HL-60 (cell line): Measurements from ENCODE around the gene RBM39.

ENCODE experiments used
- DNase-seq, 2 experiments: peaks; one replicate each; pipeline ENCODE4 v3.0.0-alpha.2; 2010 to 2020; ENCODE audit warnings: low read depth in 1 of 2, low spot score in 1 of 2
- H3K27ac ChIP-seq: fragments of 250-450 bp; sonication (Bioruptor Pico); replicated peaks from 2 replicates; pipeline ENCODE4 v1.5.1; 2020; ENCODE audit warnings: mild to moderate bottlenecking, moderate library complexity
- H3K27me3 ChIP-seq: fragments of 250-450 bp; sonication (Bioruptor Pico); 2 replicates; pipeline ENCODE4 v1.5.1; 2021; ENCODE audit warnings: mild to moderate bottlenecking, moderate library complexity; ENCODE audit not compliant: insufficient read depth, poor library complexity, severe bottlenecking
- H3K4me3 ChIP-seq: replicated peaks from 2 replicates; pipeline ENCODE4 v1.5.1; 2011; ENCODE audit warnings: mild to moderate bottlenecking, control low read depth, low read length; ENCODE audit not compliant: insufficient read depth
- GABPA ChIP-seq: IDR thresholded peaks from 2 replicates; pipeline ENCODE4 v1.6.1; 2012; ENCODE audit warnings: low read depth
- POLR2AphosphoS5 ChIP-seq: IDR thresholded peaks from 2 replicates; pipeline ENCODE4 v1.6.1; 2012; ENCODE audit warnings: low read depth
- SPI1 ChIP-seq: IDR thresholded peaks from 2 replicates; pipeline ENCODE4 v1.6.1; 2012; ENCODE audit warnings: low read depth, mild to moderate bottlenecking, borderline replicate concordance
- TF ChIP-seq, protein P1 (sequence below): IDR thresholded peaks from one replicate; pipeline ENCODE4 v1.5.1; 2011; ENCODE audit warnings: low read length, control low read depth, inconsistent platforms; ENCODE audit not compliant: insufficient read depth
- TF ChIP-seq, protein P2 (sequence below): IDR thresholded peaks from 2 replicates; pipeline ENCODE4 v1.6.1; 2012; ENCODE audit warnings: low read depth; ENCODE audit not compliant: insufficient replicate concordance

RBM39 gene

DNA sequence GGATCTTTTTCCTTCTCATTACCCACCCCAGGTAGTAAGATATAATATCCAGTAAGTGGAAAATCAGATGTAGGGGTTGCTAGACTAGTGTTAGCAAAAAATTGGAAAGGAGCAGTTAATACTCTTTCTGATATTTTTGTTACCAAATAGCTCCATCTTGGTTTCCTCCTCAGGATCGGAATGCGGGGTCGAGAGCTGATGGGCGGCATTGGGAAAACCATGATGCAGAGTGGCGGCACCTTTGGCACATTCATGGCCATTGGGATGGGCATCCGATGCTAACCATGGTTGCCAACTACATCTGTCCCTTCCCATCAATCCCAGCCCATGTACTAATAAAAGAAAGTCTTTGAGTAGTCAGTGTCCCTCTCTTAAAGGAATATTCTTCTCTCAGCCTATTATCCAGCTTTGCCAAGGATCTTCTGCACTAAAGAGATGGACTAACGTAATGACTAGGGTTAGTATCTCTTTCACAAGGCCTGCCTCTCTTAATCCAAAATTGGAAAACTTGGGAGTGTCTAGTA lies 41.4 kb downstream of the RBM39 start:
- Histone ChIP-seq H3K27ac (peak overlapping the region; percentile 83; the same call in 1 of the 2 replicates), H3K4me3 (peak overlapping the region; percentile 96), H3K27me3 (no peaks in the 10 kb centered on the region)
- TF ChIP-seq POLR2AphosphoS5, result no peak
- no peak for TF ChIP-seq SPI1
- TF ChIP-seq, protein P1, sequence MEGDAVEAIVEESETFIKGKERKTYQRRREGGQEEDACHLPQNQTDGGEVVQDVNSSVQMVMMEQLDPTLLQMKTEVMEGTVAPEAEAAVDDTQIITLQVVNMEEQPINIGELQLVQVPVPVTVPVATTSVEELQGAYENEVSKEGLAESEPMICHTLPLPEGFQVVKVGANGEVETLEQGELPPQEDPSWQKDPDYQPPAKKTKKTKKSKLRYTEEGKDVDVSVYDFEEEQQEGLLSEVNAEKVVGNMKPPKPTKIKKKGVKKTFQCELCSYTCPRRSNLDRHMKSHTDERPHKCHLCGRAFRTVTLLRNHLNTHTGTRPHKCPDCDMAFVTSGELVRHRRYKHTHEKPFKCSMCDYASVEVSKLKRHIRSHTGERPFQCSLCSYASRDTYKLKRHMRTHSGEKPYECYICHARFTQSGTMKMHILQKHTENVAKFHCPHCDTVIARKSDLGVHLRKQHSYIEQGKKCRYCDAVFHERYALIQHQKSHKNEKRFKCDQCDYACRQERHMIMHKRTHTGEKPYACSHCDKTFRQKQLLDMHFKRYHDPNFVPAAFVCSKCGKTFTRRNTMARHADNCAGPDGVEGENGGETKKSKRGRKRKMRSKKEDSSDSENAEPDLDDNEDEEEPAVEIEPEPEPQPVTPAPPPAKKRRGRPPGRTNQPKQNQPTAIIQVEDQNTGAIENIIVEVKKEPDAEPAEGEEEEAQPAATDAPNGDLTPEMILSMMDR, result no peak
- TF ChIP-seq, protein P2, sequence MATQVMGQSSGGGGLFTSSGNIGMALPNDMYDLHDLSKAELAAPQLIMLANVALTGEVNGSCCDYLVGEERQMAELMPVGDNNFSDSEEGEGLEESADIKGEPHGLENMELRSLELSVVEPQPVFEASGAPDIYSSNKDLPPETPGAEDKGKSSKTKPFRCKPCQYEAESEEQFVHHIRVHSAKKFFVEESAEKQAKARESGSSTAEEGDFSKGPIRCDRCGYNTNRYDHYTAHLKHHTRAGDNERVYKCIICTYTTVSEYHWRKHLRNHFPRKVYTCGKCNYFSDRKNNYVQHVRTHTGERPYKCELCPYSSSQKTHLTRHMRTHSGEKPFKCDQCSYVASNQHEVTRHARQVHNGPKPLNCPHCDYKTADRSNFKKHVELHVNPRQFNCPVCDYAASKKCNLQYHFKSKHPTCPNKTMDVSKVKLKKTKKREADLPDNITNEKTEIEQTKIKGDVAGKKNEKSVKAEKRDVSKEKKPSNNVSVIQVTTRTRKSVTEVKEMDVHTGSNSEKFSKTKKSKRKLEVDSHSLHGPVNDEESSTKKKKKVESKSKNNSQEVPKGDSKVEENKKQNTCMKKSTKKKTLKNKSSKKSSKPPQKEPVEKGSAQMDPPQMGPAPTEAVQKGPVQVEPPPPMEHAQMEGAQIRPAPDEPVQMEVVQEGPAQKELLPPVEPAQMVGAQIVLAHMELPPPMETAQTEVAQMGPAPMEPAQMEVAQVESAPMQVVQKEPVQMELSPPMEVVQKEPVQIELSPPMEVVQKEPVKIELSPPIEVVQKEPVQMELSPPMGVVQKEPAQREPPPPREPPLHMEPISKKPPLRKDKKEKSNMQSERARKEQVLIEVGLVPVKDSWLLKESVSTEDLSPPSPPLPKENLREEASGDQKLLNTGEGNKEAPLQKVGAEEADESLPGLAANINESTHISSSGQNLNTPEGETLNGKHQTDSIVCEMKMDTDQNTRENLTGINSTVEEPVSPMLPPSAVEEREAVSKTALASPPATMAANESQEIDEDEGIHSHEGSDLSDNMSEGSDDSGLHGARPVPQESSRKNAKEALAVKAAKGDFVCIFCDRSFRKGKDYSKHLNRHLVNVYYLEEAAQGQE, result no peak
- TF ChIP-seq GABPA, result no peak
- DNase-seq, result no peak

DNA sequence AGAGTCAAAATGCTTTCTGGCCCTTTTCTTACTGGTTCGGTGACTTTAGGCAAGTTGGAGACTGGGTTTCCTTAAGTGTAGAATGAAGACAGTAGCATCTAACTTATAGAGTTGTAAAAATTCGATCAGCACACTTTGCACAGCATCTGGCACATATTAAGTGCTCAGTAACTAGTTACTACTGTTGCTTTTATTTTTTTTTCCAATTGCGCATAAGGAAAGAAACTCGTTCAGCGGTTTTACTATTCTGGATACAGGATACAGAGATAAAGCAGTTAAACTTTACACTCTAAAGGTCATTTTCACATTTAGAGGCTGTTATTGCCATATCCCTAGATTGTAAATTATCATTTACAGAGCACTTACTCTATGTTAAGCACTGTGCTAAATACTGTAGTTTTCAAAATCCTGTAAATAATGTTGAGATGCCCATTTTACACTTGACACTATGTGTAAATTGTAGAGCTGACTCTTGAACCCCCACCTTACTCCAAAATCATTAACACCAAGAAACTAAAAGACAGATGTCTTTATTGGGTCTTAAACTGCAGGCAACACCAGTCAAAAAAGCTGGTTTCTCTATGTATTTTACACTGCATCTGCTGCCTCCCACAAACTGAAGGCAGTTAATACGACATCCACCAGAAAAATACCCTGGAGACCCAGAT lies 42.0 kb downstream of the RBM39 start:
- Histone ChIP-seq H3K27ac (peak overlapping the region; percentile 83), H3K27me3 (no peaks in the 10 kb centered on the region), H3K4me3 (peak overlapping the region; percentile 96)
- TF ChIP-seq POLR2AphosphoS5 (no peak), GABPA (no peak), SPI1 (no peak)
- TF ChIP-seq, protein P1, result no peak
- TF ChIP-seq, protein P2, result no peak
- DNase-seq, result no peak

DNA sequence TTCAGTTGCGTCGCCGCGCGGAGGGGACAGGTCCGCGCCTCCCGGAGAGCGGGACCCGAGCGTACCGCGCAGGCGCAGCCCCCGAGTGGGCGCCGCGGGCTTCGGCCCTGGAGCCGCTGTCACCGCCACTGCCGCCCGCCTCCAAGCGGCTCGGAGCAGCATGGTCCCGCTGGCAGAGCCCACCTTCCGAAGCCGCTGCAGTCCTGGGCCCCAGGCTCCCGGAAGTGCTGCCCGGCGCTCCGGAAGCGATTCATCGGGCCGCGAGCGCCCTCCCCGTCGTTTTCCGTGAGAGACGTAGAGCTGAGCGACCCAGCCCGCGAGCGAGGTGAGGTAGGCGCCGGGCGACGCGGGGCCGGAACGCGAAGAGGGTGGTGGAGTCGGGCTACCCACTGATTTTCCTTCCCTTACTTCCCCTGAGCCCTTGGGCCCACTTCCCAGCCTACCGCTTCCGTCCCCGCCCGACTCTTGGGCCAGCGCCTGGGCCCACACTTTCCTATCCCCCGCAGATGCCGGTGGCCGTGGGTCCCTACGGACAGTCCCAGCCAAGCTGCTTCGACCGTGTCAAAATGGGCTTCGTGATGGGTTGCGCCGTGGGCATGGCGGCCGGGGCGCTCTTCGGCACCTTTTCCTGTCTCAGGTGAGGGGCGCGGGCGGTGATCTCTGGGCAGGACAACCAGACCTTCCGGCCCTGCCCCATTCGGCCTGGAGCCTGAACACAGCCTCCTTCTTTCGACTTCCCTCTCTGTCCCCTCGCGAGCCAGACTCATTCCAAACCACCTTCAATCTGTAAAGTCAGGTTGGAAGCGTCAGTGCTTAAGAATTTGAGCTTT lies 42.7 kb downstream of the RBM39 start, which contains the start of the genes NFS1 and ROMO1:
NFS1 (minus strand) TSS at position 226 of the 830 bp plus-strand sequence; CDS start at position 162, 64 bp downstream.
ROMO1 (plus strand) TSS at position 279 of the 830 bp plus-strand sequence; CDS start at position 507, 228 bp downstream.
- H3K4me3 ChIP-seq, result peak within 1 kb of the TSS; percentile 96
- TF ChIP-seq GABPA (peak; percentile 98), SPI1 (no peak), POLR2AphosphoS5 (peak; percentile 48; the same call in 1 of the 2 replicates)
- TF ChIP-seq, protein P1, result no peak
- TF ChIP-seq, protein P2, result no peak
- peak; percentile 76 to 86 for DNase-seq
- no peaks in the 10 kb centered on the region for H3K27me3 ChIP-seq
- H3K27ac ChIP-seq, result peak within 1 kb of the TSS; percentile 83
